HepG2 (cell line): Measurements from ENCODE around the gene VAC14. TPM values are rescaled to one million over a fixed set of nuclear protein-coding genes. Genes with fewer than 3 reads are reported as not detected.

ENCODE experiments used
- BATF2 ChIP-seq: sonication (generic); formaldehyde crosslinking; IDR thresholded peaks from 2 replicates; pipeline ENCODE4 v1.8.0; 2022; ENCODE audit warnings: mild to moderate bottlenecking, missing genetic modification reagents, moderate library complexity
- CREBL2 ChIP-seq: sonication (generic); formaldehyde crosslinking; IDR thresholded peaks from 2 replicates; pipeline ENCODE4 v1.8.1; 2023; ENCODE audit warnings: missing genetic modification reagents, mild to moderate bottlenecking, borderline replicate concordance
- ELF1 ChIP-seq: sonication (generic); formaldehyde crosslinking; IDR thresholded peaks from 2 replicates; pipeline ENCODE4 v1.4.0; 2020; ENCODE audit warnings: missing genetic modification reagents
- FOXP1 ChIP-seq, 2 experiments: fragments of 450-650 bp in 1 of 2; IDR thresholded peaks; 2 replicates each; pipeline ENCODE4 v1.6.1; 2017 to 2018; ENCODE audit warnings: antibody characterized with exemption in 1 of 2
- GZF1 ChIP-seq: sonication (generic); formaldehyde crosslinking; IDR thresholded peaks from 2 replicates; pipeline ENCODE4 v1.5.1; 2020; ENCODE audit warnings: mild to moderate bottlenecking, missing genetic modification reagents
- HES4 ChIP-seq: sonication (generic); formaldehyde crosslinking; IDR thresholded peaks from 2 replicates; pipeline ENCODE4 v1.9.0; 2021; ENCODE audit warnings: mild to moderate bottlenecking, missing genetic modification reagents, borderline replicate concordance
- HNF4A ChIP-seq: sonication (generic); formaldehyde crosslinking; IDR thresholded peaks from 2 replicates; pipeline ENCODE4 v1.4.0; 2020; ENCODE audit warnings: missing genetic modification reagents
- MIER2 ChIP-seq: IDR thresholded peaks from 2 replicates; pipeline ENCODE4 v1.6.1; 2016; ENCODE audit warnings: missing biosample characterization, missing genetic modification reagents
- PAXIP1 ChIP-seq: sonication (generic); formaldehyde crosslinking; conservative IDR thresholded peaks from 2 replicates; pipeline ENCODE4 v1.4.0; 2020; ENCODE audit warnings: mild to moderate bottlenecking, missing genetic modification reagents, moderate library complexity
- POLR2A ChIP-seq, 2 experiments: IDR thresholded peaks; 2 replicates each; pipeline ENCODE4 v1.6.1; 2011; ENCODE audit warnings: low read depth in 2 of 2, low read length in 2 of 2, mild to moderate bottlenecking in 1 of 2, moderate library complexity in 1 of 2; ENCODE audit not compliant: insufficient read depth in 1 of 2
- REPIN1 ChIP-seq: sonication (generic); formaldehyde crosslinking; IDR thresholded peaks from 2 replicates; pipeline ENCODE4 v1.8.0; 2022; ENCODE audit warnings: missing genetic modification reagents, low read depth, mild to moderate bottlenecking, borderline replicate concordance
- SRSF4 ChIP-seq: fragments of 200-400 bp; formaldehyde crosslinking; IDR thresholded peaks from one replicate; pipeline ENCODE4 v1.6.1; 2018; ENCODE audit warnings: mild to moderate bottlenecking, low read depth, low read length, moderate library complexity; ENCODE audit not compliant: poor library complexity, severe bottlenecking
- TCF12 ChIP-seq, 2 experiments: fragments of 450-650 bp in 1 of 2; sonication (generic) in 1 of 2; formaldehyde crosslinking in 1 of 2; IDR thresholded peaks; 2 replicates each; pipeline versions ENCODE4 v1.6.1 to v1.8.0; 2017 to 2022; ENCODE audit warnings: antibody characterized with exemption in 1 of 2, mild to moderate bottlenecking in 1 of 2, missing genetic modification reagents in 1 of 2, moderate library complexity in 1 of 2
- TMF1 ChIP-seq: sonication (generic); formaldehyde crosslinking; IDR thresholded peaks from 2 replicates; pipeline ENCODE4 v1.8.1; 2022; ENCODE audit warnings: low read depth, missing genetic modification reagents
- ZBTB33 ChIP-seq: sonication (generic); formaldehyde crosslinking; IDR thresholded peaks from 2 replicates; pipeline ENCODE4 v1.4.0; 2020; ENCODE audit warnings: missing genetic modification reagents
- ZNF484 ChIP-seq: sonication (generic); formaldehyde crosslinking; IDR thresholded peaks from 2 replicates; pipeline ENCODE4 v1.5.1; 2020; ENCODE audit warnings: mild to moderate bottlenecking, low read depth, missing genetic modification reagents, borderline replicate concordance
- polyA plus RNA-seq, 8 experiments: library from polyadenylated mRNA; depleted of rRNA in 3 of 8; stranded (reverse) in 7 of 8; unstranded in 1 of 8; fragments of >200 nt; fragmentation: Illumina TruSeq in 4 of 8; extraction: Trizol in 4 of 8; gene quantifications; 2 replicates each; pipeline versions ENCODE4 v1.2.1 to v1.2.3, GENCODE V29; 2011 to 2016; ENCODE audit warnings: low read depth in 4 of 8, missing spikeins in 1 of 8, mixed read lengths in 1 of 8; ENCODE audit not compliant: insufficient read depth in 1 of 8
- total RNA-seq, 5 experiments: library from RNA; depleted of rRNA; stranded (reverse); fragments of >200 nt; fragmentation: Illumina TruSeq; extraction: Trizol; gene quantifications; 2 replicates each; pipeline ENCODE4 v1.2.3, GENCODE V29; 2016; ENCODE audit warnings: low read depth in 1 of 5
- TF ChIP-seq, protein P1 (sequence below): sonication (generic); formaldehyde crosslinking; IDR thresholded peaks from 2 replicates; pipeline ENCODE4 v1.4.0; 2020; ENCODE audit warnings: missing genetic modification reagents

VAC14 gene
- total and polyA plus RNA-seq, 2 of the 13 experiments (the other 11 are each of a cell fraction or from before 2014, with no cell fraction given) = 23.5 to 24.6 TPM

GRCh38 chr16:70724146-70725023 lies 76.6 kb downstream of the VAC14 start (continued):
- TF ChIP-seq MIER2 (peak; percentile 46; the same call in 1 of the 2 replicates), ZBTB33 (CRISPR knock-in tag) (peak; percentile 66), GZF1 (peak; percentile 81), TCF12 (IDR thresholded peaks at IDR 0.05) (no peak), TCF12 (CRISPR knock-in tag; IDR thresholded peaks at IDR 0.05) (peak; percentile 4; the same call in 1 of the 2 replicates), REPIN1 (CRISPR knock-in tag) (peak; percentile 72), CREBL2 (CRISPR knock-in tag) (peak; percentile 69), PAXIP1 (CRISPR knock-in tag) (peak; percentile 84), ZNF484 (CRISPR knock-in tag) (no peak), HES4 (CRISPR knock-in tag) (peak; percentile 14; the same call in 1 of the 2 replicates), BATF2 (CRISPR knock-in tag) (peak; percentile 74; the same call in 1 of the 2 replicates), ELF1 (peak; percentile 71), SRSF4 (no peak), TMF1 (CRISPR knock-in tag) (peak; percentile 48; the same call in 1 of the 2 replicates), FOXP1 (IDR thresholded peaks at IDR 0.05) (no peak), FOXP1 (CRISPR knock-in tag; IDR thresholded peaks at IDR 0.05) (peak; percentile 55; the same call in 1 of the 2 replicates), HNF4A (CRISPR knock-in tag) (peak; percentile 93), POLR2A (IDR thresholded peaks at IDR 0.05; ENCODE audit: insufficient read depth in 1 of 2, low read depth in 2 of 2, low read length in 2 of 2) (peak; percentile 71 to 90)
- TF ChIP-seq, protein P1, sequence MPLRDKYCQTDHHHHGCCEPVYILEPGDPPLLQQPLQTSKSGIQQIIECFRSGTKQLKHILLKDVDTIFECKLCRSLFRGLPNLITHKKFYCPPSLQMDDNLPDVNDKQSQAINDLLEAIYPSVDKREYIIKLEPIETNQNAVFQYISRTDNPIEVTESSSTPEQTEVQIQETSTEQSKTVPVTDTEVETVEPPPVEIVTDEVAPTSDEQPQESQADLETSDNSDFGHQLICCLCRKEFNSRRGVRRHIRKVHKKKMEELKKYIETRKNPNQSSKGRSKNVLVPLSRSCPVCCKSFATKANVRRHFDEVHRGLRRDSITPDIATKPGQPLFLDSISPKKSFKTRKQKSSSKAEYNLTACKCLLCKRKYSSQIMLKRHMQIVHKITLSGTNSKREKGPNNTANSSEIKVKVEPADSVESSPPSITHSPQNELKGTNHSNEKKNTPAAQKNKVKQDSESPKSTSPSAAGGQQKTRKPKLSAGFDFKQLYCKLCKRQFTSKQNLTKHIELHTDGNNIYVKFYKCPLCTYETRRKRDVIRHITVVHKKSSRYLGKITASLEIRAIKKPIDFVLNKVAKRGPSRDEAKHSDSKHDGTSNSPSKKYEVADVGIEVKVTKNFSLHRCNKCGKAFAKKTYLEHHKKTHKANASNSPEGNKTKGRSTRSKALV = peak; percentile 80; the same call in 1 of the 2 replicates
